Panc1 (cell line): ENCODE data around the gene ADAMTS9.

Experiments used
- POLR2AphosphoS5 ChIP-seq: IDR thresholded peaks from 2 replicates; pipeline ENCODE4 v1.6.1; 2012; ENCODE audit warnings: mild to moderate bottlenecking, low read depth, low read length, moderate library complexity
- SIN3A ChIP-seq: IDR thresholded peaks from 2 replicates; pipeline ENCODE4 v1.6.1; 2012; ENCODE audit warnings: low read depth, mild to moderate bottlenecking, low read length, moderate library complexity, borderline replicate concordance; ENCODE audit not compliant: insufficient read depth
- TCF7L2 ChIP-seq: IDR thresholded peaks from 2 replicates; pipeline ENCODE4 v1.6.1; 2011; ENCODE audit warnings: mild to moderate bottlenecking, low read depth, low read length, inconsistent platforms
- TF ChIP-seq, protein P1 (sequence below): fragments of 450-650 bp; IDR thresholded peaks from 2 replicates; pipeline ENCODE4 v1.5.1; 2017; ENCODE audit warnings: mild to moderate bottlenecking
- TF ChIP-seq, protein P2 (sequence below), 2 experiments: IDR thresholded peaks; 2 replicates each; pipeline ENCODE4 v1.6.1; 2011 to 2012; ENCODE audit warnings: low read depth in 2 of 2, control low read depth in 1 of 2, low read length in 1 of 2, mild to moderate bottlenecking in 1 of 2, moderate library complexity in 1 of 2; ENCODE audit not compliant: insufficient read depth in 1 of 2

DNA sequence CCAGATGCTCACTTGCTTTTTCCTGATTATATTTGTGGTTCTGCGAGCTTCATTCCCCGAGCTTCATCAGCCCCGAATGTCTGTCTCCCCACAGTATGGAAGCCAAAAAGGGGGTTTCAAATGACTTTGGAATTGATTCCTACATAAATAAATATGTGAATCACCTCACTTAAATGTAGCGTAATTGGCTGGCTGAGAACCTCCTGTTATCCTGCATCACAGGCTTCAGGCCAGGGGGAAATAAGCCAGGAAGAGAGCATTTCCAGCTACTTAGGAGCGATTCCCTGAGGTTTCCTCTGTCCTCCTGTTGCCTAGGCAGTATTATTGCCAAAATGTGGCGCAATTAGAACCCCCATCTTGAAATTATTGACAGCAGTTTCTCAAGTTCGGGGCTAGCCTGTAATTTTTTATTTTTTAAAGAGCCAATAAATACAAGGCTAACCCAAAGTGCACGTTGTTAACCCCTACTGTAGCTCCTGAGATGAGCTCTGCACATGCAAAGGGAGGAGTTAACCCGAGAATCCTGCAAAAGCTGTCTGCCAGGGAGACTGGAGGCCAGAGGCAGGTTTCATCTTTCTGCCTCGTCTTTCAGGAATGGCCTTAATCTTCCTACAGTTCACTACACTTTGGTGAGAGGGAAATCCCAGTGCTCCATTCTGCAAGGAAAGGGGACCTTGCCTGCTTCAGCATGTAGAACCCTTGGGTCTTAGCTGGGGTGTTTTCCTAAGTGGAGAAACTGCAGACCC, 148.2 kb downstream of the ADAMTS9 start:
- TF ChIP-seq, protein P1, sequence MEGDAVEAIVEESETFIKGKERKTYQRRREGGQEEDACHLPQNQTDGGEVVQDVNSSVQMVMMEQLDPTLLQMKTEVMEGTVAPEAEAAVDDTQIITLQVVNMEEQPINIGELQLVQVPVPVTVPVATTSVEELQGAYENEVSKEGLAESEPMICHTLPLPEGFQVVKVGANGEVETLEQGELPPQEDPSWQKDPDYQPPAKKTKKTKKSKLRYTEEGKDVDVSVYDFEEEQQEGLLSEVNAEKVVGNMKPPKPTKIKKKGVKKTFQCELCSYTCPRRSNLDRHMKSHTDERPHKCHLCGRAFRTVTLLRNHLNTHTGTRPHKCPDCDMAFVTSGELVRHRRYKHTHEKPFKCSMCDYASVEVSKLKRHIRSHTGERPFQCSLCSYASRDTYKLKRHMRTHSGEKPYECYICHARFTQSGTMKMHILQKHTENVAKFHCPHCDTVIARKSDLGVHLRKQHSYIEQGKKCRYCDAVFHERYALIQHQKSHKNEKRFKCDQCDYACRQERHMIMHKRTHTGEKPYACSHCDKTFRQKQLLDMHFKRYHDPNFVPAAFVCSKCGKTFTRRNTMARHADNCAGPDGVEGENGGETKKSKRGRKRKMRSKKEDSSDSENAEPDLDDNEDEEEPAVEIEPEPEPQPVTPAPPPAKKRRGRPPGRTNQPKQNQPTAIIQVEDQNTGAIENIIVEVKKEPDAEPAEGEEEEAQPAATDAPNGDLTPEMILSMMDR: no peak
- TF ChIP-seq TCF7L2 (no peak), POLR2AphosphoS5 (no peak), SIN3A (no peak)
- TF ChIP-seq, protein P2, sequence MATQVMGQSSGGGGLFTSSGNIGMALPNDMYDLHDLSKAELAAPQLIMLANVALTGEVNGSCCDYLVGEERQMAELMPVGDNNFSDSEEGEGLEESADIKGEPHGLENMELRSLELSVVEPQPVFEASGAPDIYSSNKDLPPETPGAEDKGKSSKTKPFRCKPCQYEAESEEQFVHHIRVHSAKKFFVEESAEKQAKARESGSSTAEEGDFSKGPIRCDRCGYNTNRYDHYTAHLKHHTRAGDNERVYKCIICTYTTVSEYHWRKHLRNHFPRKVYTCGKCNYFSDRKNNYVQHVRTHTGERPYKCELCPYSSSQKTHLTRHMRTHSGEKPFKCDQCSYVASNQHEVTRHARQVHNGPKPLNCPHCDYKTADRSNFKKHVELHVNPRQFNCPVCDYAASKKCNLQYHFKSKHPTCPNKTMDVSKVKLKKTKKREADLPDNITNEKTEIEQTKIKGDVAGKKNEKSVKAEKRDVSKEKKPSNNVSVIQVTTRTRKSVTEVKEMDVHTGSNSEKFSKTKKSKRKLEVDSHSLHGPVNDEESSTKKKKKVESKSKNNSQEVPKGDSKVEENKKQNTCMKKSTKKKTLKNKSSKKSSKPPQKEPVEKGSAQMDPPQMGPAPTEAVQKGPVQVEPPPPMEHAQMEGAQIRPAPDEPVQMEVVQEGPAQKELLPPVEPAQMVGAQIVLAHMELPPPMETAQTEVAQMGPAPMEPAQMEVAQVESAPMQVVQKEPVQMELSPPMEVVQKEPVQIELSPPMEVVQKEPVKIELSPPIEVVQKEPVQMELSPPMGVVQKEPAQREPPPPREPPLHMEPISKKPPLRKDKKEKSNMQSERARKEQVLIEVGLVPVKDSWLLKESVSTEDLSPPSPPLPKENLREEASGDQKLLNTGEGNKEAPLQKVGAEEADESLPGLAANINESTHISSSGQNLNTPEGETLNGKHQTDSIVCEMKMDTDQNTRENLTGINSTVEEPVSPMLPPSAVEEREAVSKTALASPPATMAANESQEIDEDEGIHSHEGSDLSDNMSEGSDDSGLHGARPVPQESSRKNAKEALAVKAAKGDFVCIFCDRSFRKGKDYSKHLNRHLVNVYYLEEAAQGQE (IDR thresholded peaks at IDR 0.05; ENCODE audit: insufficient read depth in 1 of 2, low read depth in 2 of 2, low read length in 1 of 2): no peak
